ENCODE measurements around the gene CCDC14.

DNA sequence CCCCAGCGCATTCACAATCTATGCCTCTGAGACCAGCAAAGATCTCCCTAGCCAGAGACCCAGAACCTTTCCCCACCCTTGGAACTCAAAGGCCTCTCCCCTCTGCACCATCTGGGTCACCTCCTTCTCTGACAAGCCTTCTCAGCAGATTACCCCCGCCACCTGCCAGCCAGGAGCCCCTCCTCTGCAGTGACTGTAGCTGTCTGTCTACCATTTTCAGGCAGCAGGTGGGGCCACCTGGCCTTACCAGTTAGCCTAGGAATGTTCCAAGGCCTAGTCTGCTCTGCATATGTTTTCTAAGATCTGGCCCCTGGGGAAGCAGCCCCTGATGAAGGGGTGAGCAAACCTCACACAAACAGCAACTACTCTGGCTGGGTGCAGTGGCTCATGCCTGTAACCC is 79.3 kb downstream of the CCDC14 start:
- TF ChIP-seq YY1 (IDR thresholded peaks at IDR 0.05; ENCODE audit: insufficient read depth, insufficient read length) (no peak), ZNF274 (IDR thresholded peaks at IDR 0.05; ENCODE audit: low read depth, low read length) (no peak), SUZ12 (IDR thresholded peaks at IDR 0.05; ENCODE audit: extremely low read depth, insufficient read depth, insufficient read length) (no peak)
